Measurements from ENCODE around the gene PER3.

DNA sequence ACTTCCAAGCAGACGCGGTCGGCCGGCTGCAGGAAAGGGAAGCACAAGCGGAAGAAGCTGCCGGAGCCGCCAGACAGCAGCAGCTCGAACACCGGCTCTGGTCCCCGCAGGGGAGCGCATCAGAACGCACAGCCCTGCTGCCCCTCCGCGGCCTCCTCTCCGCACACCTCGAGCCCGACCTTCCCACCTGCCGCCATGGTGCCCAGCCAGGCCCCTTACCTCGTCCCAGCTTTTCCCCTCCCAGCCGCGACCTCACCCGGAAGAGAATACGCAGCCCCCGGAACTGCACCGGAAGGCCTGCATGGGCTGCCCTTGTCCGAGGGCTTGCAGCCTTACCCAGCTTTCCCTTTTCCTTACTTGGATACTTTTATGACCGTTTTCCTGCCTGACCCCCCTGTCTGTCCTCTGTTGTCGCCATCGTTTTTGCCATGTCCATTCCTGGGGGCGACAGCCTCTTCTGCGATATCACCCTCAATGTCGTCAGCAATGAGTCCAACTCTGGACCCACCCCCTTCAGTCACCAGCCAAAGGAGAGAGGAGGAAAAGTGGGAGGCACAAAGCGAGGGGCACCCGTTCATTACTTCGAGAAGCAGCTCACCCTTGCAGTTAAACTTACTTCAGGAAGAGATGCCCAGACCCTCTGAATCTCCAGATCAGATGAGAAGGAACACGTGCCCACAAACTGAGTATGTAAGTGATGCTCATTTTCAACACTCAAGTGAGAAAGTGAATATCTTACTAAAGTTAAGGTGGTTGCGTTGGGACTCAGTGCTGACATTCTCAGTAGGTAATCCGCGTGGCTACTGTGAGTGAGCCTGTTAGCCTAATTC lies 43.2 kb downstream of the PER3 start:
- TF ChIP-seq, protein P1, sequence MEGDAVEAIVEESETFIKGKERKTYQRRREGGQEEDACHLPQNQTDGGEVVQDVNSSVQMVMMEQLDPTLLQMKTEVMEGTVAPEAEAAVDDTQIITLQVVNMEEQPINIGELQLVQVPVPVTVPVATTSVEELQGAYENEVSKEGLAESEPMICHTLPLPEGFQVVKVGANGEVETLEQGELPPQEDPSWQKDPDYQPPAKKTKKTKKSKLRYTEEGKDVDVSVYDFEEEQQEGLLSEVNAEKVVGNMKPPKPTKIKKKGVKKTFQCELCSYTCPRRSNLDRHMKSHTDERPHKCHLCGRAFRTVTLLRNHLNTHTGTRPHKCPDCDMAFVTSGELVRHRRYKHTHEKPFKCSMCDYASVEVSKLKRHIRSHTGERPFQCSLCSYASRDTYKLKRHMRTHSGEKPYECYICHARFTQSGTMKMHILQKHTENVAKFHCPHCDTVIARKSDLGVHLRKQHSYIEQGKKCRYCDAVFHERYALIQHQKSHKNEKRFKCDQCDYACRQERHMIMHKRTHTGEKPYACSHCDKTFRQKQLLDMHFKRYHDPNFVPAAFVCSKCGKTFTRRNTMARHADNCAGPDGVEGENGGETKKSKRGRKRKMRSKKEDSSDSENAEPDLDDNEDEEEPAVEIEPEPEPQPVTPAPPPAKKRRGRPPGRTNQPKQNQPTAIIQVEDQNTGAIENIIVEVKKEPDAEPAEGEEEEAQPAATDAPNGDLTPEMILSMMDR (IDR thresholded peaks at IDR 0.05; ENCODE audit: poor library complexity, severe bottlenecking) = no peak
- no peak for TF ChIP-seq EZH2 (IDR thresholded peaks at IDR 0.05; ENCODE audit: borderline replicate concordance, insufficient read depth, low read length, poor library complexity, severe bottlenecking)
- TF ChIP-seq EP300 (conservative IDR thresholded peaks at IDR 0.05; ENCODE audit: poor library complexity, severe bottlenecking) = no peak
- TF ChIP-seq, protein P2, sequence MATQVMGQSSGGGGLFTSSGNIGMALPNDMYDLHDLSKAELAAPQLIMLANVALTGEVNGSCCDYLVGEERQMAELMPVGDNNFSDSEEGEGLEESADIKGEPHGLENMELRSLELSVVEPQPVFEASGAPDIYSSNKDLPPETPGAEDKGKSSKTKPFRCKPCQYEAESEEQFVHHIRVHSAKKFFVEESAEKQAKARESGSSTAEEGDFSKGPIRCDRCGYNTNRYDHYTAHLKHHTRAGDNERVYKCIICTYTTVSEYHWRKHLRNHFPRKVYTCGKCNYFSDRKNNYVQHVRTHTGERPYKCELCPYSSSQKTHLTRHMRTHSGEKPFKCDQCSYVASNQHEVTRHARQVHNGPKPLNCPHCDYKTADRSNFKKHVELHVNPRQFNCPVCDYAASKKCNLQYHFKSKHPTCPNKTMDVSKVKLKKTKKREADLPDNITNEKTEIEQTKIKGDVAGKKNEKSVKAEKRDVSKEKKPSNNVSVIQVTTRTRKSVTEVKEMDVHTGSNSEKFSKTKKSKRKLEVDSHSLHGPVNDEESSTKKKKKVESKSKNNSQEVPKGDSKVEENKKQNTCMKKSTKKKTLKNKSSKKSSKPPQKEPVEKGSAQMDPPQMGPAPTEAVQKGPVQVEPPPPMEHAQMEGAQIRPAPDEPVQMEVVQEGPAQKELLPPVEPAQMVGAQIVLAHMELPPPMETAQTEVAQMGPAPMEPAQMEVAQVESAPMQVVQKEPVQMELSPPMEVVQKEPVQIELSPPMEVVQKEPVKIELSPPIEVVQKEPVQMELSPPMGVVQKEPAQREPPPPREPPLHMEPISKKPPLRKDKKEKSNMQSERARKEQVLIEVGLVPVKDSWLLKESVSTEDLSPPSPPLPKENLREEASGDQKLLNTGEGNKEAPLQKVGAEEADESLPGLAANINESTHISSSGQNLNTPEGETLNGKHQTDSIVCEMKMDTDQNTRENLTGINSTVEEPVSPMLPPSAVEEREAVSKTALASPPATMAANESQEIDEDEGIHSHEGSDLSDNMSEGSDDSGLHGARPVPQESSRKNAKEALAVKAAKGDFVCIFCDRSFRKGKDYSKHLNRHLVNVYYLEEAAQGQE (IDR thresholded peaks at IDR 0.05; ENCODE audit: borderline replicate concordance) = no peak
- TF ChIP-seq SMC3 (conservative IDR thresholded peaks at IDR 0.05; ENCODE audit: poor library complexity) = no peak
- TF ChIP-seq POLR2AphosphoS5 (IDR thresholded peaks at IDR 0.05) = no peak
- TF ChIP-seq RAD21 (conservative IDR thresholded peaks at IDR 0.05) = no peak

All from neural cell (in vitro differentiated cells).